GM19463 (cell line): ENCODE results near the gene TCAP.
A peak's percentile ranks its signal among the peaks of the same experiment; 100 is the strongest.
"Not testable (repeated sequence)": the region's sequence is repeated elsewhere in the genome, so short reads cannot be mapped to it uniquely, and the experiment has no call there.

Experiments used
- ATAC-seq: cut with Tn5 transposase; IDR thresholded peaks from one replicate; pipeline ENCODE4 v1.9.1; 2021; ENCODE audit warnings: mild to moderate bottlenecking, moderate library complexity; ENCODE audit not compliant: unreplicated experiment

The TCAP gene

GRCh38 chr17:39701784-39702422 is 36.8 kb downstream of the TCAP start:
- no peak for ATAC-seq

GRCh38 chr17:39702901-39703893 is 38.0 kb downstream of the TCAP start:
- peak; percentile 84 for ATAC-seq

GRCh38 chr17:39703913-39704312 is 38.8 kb downstream of the TCAP start:
- no peak for ATAC-seq

- ATAC-seq: no peak
Measured at GRCh38 chr17:39704821-39705551, 39.8 kb downstream of the TCAP start.

GRCh38 chr17:39705786-39706348 is 40.7 kb downstream of the TCAP start:
- ATAC-seq: no peak

- no peak for ATAC-seq
Measured at GRCh38 chr17:39706383-39706782, 41.2 kb downstream of the TCAP start.

GRCh38 chr17:39706921-39707337 is 41.8 kb downstream of the TCAP start:
- ATAC-seq: no peak

- ATAC-seq: no peak
Measured at GRCh38 chr17:39709319-39709997, 44.3 kb downstream of the TCAP start.

- ATAC-seq: no peak
Measured at GRCh38 chr17:39709998-39710964, 45.1 kb downstream of the TCAP start.

GRCh38 chr17:39711071-39711470 is 45.9 kb downstream of the TCAP start:
- not testable (repeated sequence) for ATAC-seq

GRCh38 chr17:39711851-39712250 is 46.7 kb downstream of the TCAP start:
- no peak for ATAC-seq

- ATAC-seq: no peak
Measured at GRCh38 chr17:39714234-39714633, 49.1 kb downstream of the TCAP start.

GRCh38 chr17:39715375-39716072 is 50.4 kb downstream of the TCAP start:
- no peak for ATAC-seq
